Measurements from ENCODE around the gene ADRA2A.

The ADRA2A gene

DNA sequence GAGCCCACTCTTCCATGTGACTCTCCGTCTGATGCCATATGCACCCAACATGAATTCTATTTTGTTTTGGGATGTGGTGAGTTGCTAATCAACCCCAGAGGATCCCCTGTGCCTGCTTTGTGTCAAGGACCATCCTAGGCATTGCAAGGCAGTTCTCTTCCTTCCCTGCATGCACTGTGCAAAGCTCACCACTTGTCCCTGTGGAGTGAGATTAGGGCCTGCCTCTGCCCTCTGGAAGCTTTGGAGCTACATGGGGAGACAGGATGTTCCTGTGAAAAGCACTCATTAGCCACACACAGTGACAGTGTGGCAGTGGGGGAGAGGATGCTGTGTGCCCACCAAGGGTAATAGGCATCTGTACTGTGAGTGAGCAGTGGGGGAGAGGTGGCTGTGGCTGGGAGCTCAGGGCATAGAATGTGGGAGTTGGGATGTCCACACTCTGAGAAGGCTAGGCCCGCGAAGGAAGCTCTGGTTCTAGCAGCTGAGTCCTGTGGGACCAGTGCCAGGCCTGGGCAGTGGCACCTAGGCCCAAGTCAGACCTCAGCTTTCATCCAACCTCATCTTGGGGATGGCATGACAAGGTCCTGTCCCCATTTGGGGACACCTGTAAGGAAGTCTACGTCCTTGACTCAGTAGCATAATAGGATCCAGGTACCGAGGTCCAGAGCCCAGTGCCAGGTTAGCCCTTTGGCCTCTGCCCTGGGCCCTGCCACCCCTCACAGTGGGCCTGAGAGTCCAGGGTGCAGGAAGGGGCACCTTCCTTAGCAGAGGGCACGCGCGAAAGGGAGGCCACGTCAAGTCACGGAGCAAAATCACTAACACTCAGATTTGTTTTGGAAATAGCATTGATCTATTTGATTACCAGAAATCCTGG lies 6.6 kb downstream of the ADRA2A start:
- DNase-seq (ENCODE audit: low spot score): no peak

DNA sequence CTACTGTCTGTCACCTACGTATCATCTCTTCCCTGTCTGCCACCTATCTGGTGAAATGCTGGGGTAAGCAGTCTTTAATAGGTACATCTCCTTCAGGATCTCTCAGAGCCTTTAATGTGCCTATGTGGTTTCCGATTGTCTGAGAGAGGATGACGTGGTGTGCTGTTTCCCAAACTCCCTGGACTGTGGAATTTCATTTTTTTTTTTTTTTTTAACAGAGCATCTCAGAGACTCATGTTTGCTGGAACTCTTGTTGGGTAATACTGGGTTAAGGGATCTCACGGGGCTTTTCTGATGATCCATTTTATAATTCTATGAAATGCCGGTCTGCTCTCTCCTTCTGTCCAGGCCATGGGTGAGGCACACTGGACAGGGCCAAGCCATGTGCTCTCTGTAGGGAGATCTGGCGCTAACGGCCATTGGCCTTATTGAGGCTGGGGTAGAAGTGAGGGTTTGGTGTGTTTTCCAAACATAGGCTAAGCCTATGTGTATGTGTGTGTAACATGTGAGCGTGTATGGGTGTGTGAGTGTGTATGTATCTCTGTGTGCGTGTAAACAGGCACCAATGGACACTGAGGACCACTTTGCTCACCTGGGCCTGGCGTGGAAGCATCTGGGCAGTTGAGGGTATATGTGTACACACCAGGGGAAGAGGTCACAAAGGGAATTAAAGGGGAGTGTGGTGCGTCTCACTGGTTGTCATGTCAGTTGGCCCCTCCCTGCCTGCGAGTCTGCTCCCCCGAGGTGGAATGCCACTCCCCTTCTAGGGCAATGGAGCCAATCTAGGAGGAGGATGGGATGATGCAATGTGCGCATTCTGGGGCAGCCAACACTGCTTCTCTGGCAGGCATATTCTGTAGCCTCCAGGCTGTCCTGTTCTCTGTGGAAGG lies 7.8 kb downstream of the ADRA2A start:
- no peak for DNase-seq (ENCODE audit: low spot score)

DNA sequence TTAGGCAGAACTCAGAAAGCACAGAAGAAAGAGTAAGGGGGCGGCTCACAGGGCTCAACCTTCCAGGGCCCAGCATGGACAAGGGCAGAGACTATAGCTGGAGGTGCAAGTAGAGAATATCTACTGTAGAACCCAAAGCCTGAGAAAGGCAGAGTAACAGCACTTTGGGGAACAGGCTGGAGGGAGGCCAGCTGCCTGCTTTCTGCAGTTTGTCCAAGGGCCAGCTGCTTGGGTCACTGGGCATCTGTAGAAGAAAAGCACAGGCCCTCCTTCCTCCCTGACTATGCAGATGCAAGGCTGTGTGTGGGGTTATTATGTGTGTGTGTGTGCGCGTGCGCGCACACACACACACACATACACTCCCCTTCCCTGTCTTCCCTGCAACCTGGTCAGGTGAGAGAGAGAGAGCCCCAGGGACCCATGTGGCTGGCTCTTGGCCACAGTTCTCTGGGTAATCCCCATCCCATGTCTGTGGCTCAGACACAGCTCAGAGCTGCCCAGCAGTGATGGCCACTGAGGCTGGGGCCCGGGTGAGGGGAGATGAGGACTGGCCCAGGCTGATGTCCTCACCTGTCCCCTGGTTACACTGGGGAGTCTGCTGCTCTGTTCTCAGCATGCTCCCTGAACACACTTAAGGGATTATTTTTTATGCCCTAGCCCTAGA lies 9.0 kb downstream of the ADRA2A start:
- DNase-seq (ENCODE audit: low spot score): no peak

DNA sequence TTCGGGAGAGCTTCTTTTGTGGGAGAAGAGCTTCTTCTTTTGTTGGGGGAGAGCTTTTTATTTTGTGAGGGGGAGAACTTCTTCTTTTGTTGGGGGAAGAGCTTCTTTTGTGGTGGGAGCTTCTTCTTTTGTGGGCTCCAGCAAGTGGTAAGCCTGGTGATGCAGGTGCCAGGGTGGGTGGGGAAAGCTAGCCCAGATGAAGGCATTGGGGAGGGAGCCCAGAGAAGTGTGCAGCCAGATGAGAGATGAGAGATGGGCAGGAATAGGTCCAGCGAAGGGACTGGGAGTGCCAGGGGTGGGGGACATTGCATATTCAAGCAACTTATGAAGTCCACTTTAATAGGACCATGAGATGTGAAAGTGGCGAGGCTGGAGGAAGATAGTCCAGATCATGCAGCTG lies 9.7 kb downstream of the ADRA2A start:
- DNase-seq (ENCODE audit: low spot score): no peak

DNA sequence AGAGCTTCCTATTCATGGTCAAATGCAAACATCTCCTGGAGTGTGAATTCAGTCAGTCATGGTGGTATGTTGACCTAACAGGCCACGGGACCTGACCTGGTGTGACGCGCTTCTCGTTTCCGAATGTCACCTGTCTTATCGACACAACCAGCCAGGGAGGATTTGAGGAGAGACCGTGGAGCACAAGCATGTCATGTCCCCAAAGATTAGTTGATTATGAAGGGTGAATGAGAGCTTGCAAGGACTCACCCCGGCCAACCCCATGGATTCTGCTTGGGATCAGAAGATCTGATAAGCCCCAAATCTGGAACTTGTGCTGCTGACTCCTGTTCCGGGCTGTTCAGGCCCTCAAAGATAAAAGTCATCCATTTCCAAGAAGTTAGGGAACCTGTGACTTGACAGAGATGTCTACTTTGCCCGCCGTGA lies 10.5 kb downstream of the ADRA2A start:
- no peak for DNase-seq (ENCODE audit: low spot score)

DNA sequence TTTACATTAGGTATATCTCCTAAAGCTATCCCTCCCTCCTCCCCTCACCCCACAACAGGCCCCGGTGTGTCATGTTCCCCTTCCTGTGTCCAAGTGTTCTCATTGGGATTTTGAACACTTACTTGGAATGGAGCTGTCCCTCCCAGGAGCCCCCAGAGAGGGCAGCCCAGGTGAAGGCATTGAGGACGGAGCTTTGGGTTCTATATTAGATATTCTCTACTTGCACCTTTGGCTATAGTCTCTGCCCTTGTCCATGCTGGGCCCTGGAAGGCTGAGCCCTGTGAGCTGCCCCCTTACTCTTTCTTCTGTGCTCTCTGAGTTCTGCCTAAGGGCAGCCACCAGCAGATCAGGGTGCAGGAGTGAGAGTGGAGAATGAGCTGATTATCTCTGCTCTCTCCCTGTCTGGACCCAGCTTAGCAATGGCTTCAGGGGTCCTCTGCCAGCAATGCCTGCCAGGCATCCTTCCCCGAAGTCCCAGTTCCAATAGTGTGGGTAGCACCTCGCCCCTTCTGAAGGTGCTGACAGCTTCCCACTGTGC lies 11.2 kb downstream of the ADRA2A start:
- DNase-seq (ENCODE audit: low spot score): no peak

DNA sequence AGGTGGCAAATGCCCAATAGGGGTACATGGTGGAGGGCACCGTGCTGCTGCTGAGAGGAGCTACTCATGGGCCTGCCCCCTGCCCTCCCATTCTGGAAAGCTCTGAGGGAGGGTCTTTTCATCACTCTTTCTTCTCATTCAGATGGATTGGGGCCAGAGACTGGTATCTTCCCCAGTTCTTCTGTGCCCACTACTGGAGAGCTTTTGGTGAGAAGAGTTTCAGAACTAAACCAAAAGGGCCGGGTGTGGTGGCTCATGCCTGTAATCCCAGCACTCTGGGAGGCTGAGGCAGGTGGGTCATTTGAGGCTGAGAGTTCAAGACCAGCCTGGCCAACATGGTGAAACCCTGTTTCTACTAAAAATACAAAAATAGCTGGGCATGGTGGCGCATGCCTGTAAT lies 12.5 kb downstream of the ADRA2A start:
- DNase-seq (ENCODE audit: low spot score): no peak

DNA sequence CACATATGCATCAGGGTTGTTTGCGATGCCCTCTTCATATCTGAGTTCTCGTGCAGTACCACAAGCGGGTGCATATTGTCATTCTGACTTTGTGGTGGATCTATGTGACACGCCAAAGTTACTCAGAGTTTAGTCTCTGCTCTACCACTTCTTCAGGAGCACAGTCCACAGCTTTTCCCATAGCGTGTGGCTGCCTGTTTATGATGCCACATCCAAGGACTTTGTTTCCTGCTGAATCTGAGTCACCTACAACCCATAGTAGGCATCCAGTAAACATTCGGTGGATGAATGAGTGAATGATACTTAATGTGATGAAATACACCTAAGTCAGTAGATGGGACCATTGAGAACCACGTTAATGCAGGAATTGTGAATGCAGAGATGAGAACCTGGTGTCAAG lies 15.0 kb downstream of the ADRA2A start:
- no peak for DNase-seq (ENCODE audit: low spot score)

DNA sequence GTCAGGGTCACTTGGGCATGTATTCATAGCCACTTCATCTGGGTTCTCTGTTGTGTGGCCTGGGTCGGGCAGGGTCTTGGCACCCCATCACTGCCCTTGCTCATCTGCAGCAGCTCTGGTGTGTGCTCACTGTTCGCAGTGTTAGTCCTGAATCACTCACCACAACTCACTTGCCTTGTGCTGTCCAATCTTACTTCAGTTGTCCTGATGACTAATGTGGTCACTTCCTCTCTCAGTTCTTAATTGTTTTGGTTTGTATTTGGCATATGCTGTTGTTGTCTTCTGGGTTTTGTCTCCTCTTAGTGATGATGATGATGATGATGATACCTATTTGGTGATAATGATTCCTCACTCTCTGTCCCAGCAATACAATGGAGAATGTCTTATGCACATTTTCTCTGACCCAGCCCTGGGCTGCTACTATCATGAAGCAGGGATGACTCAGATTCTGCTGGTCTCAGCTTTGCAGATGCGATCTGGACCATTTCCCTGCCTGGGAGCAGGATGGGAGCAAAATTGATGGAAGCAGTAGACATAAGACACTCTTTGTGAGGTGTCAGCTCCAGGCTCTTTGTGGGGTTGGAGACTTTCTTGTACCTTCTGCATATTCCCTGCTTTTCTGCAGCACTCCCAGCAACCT lies 17.0 kb downstream of the ADRA2A start:
- no peak for DNase-seq (ENCODE audit: low spot score)

DNA sequence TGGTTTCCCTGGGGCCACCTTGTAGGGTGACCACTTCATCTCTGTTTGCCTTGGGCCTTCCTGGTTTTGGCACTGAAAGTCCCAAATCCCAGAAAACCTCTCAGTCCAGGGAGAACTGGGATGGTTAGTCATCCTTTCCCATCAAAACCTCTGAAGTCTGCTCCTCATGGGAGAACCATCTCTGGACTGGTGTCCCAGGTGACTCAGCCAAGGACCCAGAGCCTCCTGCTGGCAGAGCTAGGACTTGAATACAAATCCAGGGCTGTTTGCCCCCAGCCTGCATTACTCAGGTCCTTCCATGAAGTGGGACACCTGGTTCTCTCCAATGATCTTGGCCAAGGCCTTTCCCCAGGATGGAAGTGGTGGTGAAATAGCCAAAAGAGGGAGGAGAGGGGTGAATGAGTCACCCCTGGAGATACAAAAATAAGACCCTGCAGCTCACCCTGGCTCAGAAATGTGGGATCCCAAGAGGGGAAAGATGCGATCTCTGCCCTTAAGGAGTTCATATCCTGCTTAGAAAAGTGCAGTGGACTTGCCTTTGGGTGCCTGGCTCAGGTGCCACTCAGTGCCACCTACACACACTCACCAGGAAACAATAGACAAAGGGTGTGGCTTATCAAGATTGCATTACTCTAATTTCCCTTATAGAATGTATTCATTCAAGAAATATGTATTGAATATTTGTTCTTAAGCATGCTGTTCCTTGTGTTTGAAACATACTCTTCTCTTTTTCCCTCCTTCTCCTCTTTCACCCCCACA lies 22.0 kb downstream of the ADRA2A start:
- DNase-seq (ENCODE audit: low spot score): no peak

DNA sequence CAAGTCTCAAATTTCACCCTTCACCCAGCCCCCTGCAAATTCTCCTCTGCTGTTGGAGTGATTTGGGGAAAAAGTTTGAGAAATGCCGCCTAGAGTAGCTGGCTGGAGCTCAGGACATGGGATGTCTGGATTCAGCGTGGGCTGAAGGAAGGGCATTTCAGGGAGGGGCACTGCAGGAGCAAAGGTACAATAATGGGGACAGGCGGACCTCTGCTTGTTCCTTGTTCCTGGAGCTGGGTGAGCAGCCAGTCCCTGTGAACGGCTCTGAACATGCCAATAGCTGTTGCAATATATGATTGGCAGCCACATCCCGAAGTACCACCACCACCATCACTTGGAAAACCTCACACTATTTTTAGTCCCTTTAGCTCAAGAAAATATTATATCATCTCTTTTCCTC lies 23.4 kb downstream of the ADRA2A start:
- no peak for DNase-seq (ENCODE audit: low spot score)

DNA sequence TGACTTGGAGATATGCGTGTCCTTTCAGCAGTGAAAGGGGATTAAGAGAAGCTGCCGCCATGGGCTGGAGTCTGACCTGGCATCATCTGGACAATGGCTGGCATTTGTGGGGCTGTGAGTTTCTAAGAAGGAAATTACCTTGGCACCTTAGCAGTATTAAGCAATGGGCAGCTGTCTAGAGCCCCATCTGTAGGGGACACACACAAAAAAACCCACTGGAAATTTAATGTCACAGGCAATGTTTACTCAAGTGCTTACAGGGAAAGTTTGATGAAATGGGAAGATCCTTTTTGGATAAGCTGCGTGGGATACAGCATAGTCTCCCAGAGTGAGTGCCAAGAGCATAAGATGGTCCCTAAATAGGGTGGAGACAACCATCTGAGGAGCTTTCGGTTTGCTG lies 25.0 kb downstream of the ADRA2A start:
- DNase-seq (ENCODE audit: low spot score): no peak

DNA sequence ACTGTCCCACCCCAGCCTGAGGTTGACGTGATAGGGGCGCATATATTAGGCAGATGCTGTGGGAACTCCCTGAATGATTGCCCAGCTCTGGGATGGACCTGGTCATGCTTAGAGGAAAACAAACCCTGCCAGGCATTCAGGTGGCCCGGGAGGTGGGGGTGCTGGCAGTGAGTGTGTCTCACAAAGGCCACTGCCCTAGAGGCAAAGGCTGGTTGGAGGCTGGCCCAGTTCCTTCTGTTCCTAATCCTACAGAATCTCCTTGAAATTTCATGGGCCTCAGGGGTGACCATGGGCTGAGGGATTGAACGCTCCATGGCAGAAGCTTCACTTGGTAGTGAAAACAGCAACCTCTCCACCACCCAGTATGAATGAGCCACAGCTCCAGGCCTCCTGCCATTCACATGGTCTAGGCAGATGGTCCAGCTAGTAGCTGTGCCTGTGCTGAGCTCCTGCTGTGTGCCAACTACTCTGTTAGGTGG lies 25.6 kb downstream of the ADRA2A start:
- DNase-seq (ENCODE audit: low spot score): no peak

DNA sequence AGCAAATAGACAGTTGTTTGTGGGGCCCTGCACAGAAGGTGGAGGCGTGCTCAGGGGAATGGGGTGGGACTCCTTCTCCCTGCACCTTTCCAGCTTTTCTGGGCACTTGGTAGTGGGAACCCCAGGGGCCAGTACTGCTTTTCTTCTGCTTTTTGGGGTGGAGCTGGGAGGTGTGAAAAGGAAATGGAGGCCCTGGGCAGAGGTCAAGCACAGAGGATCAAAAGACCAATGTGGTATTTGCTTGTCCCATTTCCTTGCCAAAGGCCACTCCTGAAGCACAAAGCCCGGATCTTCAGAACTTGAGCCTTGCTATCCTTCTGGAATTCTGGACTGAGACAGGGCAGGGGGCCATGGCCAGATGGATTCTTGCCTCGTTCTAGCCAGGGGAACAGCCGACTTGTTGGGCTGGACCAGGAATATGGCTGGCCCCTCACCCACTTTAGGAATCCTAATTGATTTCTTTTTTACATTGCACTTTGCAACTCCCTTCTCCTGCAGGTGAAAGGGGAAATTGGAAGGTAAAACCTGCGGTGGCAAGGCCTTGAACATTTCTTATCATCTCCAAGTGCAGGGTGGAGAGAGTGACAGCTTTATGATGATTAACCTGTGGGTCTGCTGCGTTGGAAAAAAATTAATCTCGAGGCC lies 26.5 kb downstream of the ADRA2A start:
- DNase-seq (ENCODE audit: low spot score): no peak

DNA sequence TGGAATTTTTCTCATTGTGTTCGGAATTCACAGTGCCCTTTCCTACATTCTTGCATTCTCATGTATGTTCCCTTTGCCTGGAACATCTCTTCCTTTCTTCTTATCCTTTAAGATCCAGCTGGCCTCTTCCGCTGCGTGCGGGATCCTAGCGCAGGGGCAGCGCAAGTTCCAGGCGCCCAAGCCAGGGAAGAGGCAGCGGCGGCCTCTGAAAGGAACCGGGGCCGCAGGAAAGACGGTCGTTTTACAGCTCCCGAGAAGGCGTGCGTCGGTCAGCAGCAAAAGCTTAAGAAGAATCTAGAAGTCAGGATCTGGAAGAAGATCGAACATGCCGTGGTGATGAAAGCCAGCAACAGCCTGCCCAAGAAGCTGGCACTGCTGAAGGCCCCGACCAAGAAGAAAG lies 28.0 kb downstream of the ADRA2A start:
- no peak for DNase-seq (ENCODE audit: low spot score)

DNA sequence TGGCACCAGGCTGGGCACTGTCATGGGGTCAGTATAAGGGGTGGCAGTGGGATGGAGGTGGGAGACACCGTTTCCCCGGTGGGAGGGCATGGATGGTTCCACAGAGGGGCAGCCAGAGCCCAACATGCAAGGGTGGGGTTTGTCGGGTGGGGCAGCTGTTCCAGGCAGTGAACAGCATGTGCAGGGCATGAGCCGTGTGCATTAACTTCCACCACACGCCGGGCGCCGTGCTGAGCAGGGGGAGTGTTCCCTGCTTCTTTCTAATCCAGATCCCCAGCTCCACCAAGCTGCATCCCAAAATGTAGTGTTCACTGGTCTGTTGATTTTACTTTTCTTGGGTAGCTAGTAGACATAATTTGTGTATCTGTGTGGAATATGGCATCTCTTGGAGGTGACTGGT lies 29.3 kb downstream of the ADRA2A start:
- no peak for DNase-seq (ENCODE audit: low spot score)

DNA sequence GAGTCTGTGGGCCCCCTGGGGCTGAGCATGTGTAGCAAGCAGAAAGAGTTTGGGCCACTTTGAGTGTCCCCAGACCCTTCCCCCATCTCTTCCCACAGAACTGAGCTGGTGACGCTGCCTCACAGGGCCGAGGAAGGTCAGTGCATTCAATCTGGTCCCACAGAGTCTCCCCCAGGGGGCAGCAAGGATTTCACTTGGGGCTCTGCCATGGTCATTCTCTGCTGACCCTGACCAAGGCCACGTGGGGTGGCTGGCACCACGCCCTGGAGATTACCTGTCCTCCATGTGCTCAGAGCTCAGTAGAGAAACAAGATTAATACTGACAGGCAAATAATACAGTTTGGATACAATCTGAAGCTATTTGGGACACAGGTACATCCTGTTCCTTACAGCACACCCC lies 30.2 kb downstream of the ADRA2A start:
- no peak for DNase-seq (ENCODE audit: low spot score)

DNA sequence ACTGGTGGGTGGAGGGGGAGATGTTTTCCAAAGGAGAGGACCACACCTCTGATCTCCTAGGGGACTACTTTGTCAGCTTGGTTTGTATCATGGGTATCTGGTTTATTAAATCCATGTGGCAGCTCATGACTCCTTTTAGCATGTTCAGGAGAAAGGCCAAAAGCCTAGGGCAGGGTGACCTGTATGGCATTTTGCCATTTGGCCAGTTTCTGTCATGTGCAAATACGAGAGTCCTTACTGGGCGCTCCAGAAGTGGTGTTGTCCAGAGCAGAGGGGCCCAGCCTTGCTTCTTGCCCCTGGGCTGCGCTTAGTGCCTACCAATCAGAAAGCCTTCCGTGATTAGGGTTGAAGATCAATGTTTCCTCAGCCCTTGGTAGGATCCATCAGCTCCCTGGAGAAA lies 31.0 kb downstream of the ADRA2A start:
- DNase-seq (ENCODE audit: low spot score): no peak

DNA sequence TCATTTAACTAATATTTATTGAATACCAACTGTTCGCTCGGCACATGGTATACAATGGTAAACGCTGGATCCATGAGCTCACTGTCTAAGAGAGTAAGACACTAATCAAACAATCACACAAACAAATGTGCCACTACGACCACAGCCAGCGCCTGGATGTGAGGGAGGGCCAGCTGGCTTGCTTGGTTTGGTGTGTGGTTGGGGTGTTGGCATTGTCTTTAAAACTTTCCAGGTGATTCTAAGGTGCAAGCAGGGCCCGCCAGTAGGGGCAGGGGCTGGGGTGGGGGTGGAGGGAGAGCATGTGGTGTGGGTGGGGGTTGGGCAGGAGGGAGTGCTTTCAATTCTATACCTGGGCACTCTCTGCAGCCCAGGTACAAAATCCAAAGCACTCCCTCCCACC lies 31.6 kb downstream of the ADRA2A start:
- DNase-seq (ENCODE audit: low spot score): no peak

DNA sequence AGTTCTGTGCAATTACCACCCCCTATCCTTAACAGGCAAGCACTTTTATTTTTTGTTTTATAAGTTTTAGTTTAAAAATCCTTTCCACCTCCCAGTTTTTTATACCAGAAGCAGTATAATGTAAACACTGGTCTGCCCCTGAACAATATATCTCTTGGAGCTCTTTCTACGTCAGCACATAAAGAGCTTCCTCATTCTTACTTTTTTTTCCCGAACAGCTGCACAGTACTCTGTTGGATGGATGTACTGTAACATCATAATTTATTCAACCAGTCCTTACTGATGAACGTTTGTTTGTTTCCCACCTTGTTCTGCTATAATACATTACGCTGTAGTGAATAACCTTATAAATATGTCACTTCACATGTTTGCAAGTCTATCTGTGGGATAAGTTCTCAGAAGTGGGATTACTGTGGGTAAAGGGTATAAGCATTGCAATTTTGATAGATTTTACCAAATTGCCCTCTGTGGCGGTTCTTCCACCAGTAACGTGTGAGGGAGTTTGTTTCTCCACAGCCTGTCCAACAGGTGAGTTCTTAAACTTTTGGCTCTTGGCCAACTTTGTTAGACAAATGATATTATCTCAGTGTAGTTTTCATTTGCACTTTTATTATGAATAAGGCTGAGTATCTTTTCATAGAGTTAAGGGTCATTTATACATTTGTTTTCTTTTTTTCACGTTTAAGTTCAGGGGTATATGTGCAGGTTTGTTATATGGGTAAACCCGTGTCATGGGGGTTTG lies 32.8 kb downstream of the ADRA2A start:
- no peak for DNase-seq (ENCODE audit: low spot score)

Measured in putamen (tissue), 1 donor.